ENCODE data around the gene LRP1. TPM values are rescaled to one million over a fixed set of nuclear protein-coding genes. Genes with fewer than 3 reads are reported as not detected.

Gene LRP1
- total RNA-seq, 2 donors from 2014 or later = 663 to 755 TPM

GRCh38 chr12:57192920-57193319, 64.6 kb downstream of the LRP1 start:
- Histone ChIP-seq H3K36me3 (peaks cover 88% of the 10 kb centered on the region), H3K27me3 (replicated peaks; ENCODE audit: insufficient read depth) (no peaks in the 10 kb centered on the region)

GRCh38 chr12:57193706-57194245, 65.5 kb downstream of the LRP1 start:
- Histone ChIP-seq H3K4me1 (ENCODE audit: control insufficient read depth in 1 of 2, low read depth in 2 of 2) (peaks cover 0 to 4% of the 10 kb centered on the region in 2 donors), H3K36me3 (peaks cover 88% of the 10 kb centered on the region), H3K27ac (no peak overlapping the region), H3K27me3 (replicated peaks; ENCODE audit: insufficient read depth) (no peaks in the 10 kb centered on the region), H3K4me3 (no peak overlapping the region), H3K9me3 (no peaks in the 10 kb centered on the region)
- ATAC-seq (ENCODE audit: insufficient number of reproducible peaks, low FRiP score, low read depth) (no peak), DNase-seq (ENCODE audit: low spot score) (no peak)
- no peak for TF ChIP-seq CTCF (IDR thresholded peaks at IDR 0.05)

More at GRCh38 chr12:57192920-57193319, 64.6 kb downstream of the LRP1 start:
- Histone ChIP-seq H3K27ac (no peak overlapping the region), H3K4me1 (ENCODE audit: control insufficient read depth in 1 of 2, low read depth in 2 of 2) (peaks cover 0 to 4% of the 10 kb centered on the region in 2 donors), H3K9me3 (no peaks in the 10 kb centered on the region), H3K4me3 (no peak overlapping the region)
- TF ChIP-seq CTCF (IDR thresholded peaks at IDR 0.05) = no peak
- ATAC-seq (ENCODE audit: insufficient number of reproducible peaks, low FRiP score, low read depth) (no peak), DNase-seq (ENCODE audit: low spot score) (no peak)

GRCh38 chr12:57194253-57194652, 66.0 kb downstream of the LRP1 start:
- Histone ChIP-seq H3K4me3 (no peak overlapping the region), H3K36me3 (peaks cover 93% of the 10 kb centered on the region), H3K9me3 (no peaks in the 10 kb centered on the region), H3K27ac (no peak overlapping the region), H3K27me3 (replicated peaks; ENCODE audit: insufficient read depth) (no peaks in the 10 kb centered on the region), H3K4me1 (ENCODE audit: control insufficient read depth in 1 of 2, low read depth in 2 of 2) (peaks cover 0 to 4% of the 10 kb centered on the region in 2 donors)
- no peak for DNase-seq (ENCODE audit: low spot score)
- ATAC-seq (ENCODE audit: insufficient number of reproducible peaks, low FRiP score, low read depth) = no peak
- TF ChIP-seq CTCF (IDR thresholded peaks at IDR 0.05) = no peak

- ATAC-seq (ENCODE audit: insufficient number of reproducible peaks, low FRiP score, low read depth) = no peak
- Histone ChIP-seq H3K4me3 (no peak overlapping the region), H3K9me3 (no peaks in the 10 kb centered on the region), H3K36me3 (peaks cover 99% of the 10 kb centered on the region), H3K27ac (no peak overlapping the region), H3K27me3 (replicated peaks; ENCODE audit: insufficient read depth) (no peaks in the 10 kb centered on the region), H3K4me1 (ENCODE audit: control insufficient read depth in 1 of 2, low read depth in 2 of 2) (peaks cover 0 to 4% of the 10 kb centered on the region in 2 donors)
- TF ChIP-seq CTCF (IDR thresholded peaks at IDR 0.05) = no peak
- DNase-seq (ENCODE audit: low spot score) = no peak
Observed at GRCh38 chr12:57195186-57195585, 66.9 kb downstream of the LRP1 start.

GRCh38 chr12:57195611-57196371, 67.5 kb downstream of the LRP1 start:
- H3K36me3 ChIP-seq = peaks cover 97% of the 10 kb centered on the region
- no peak for TF ChIP-seq CTCF (IDR thresholded peaks at IDR 0.05)

More at GRCh38 chr12:57195611-57196371, 67.5 kb downstream of the LRP1 start:
- Histone ChIP-seq H3K27ac (no peak overlapping the region), H3K4me3 (no peak overlapping the region), H3K27me3 (replicated peaks; ENCODE audit: insufficient read depth) (no peaks in the 10 kb centered on the region), H3K9me3 (no peaks in the 10 kb centered on the region), H3K4me1 (ENCODE audit: control insufficient read depth in 1 of 2, low read depth in 2 of 2) (peaks cover 0 to under 1% of the 10 kb centered on the region in 2 donors)
- ATAC-seq (ENCODE audit: insufficient number of reproducible peaks, low FRiP score, low read depth) (no peak), DNase-seq (ENCODE audit: low spot score) (no peak)
